KMS-11 (cell line): Measurements from ENCODE around the gene ZNRF3.

Experiments
- H2AFZ ChIP-seq: fragments of 200-600 bp; sonication (generic); 2 replicates; pipeline ENCODE4 v1.6.1; 2016; ENCODE audit warnings: antibody characterized with exemption, mixed run types, low read depth
- H3K27ac ChIP-seq: fragments of 200-600 bp; sonication (generic); 2 replicates; pipeline ENCODE4 v1.6.1; 2016; ENCODE audit warnings: mild to moderate bottlenecking, mixed run types
- H3K27me3 ChIP-seq: fragments of 200-600 bp; sonication (generic); 2 replicates; pipeline ENCODE4 v1.6.1; 2017; ENCODE audit warnings: mild to moderate bottlenecking, low read depth, mixed run types, moderate library complexity; ENCODE audit not compliant: insufficient read depth
- H3K36me3 ChIP-seq: fragments of 200-600 bp; sonication (generic); 2 replicates; pipeline ENCODE4 v1.6.1; 2017; ENCODE audit warnings: mild to moderate bottlenecking, mixed run types; ENCODE audit not compliant: insufficient read depth
- H3K4me1 ChIP-seq: fragments of 200-600 bp; sonication (generic); 2 replicates; pipeline ENCODE4 v1.6.1; 2016; ENCODE audit warnings: mild to moderate bottlenecking, low read depth, mixed run types; ENCODE audit not compliant: poor library complexity, severe bottlenecking
- H3K4me2 ChIP-seq: fragments of 200-600 bp; sonication (generic); 2 replicates; pipeline ENCODE4 v1.7.0; 2016; ENCODE audit warnings: mild to moderate bottlenecking, mixed run types
- H3K4me3 ChIP-seq: fragments of 200-600 bp; sonication (generic); IDR thresholded peaks from 2 replicates; pipeline ENCODE4 v1.6.1; 2017; ENCODE audit warnings: low read depth, low read length, mixed read lengths; ENCODE audit not compliant: insufficient read depth
- H3K79me2 ChIP-seq: fragments of 200-600 bp; sonication (generic); 2 replicates; pipeline ENCODE4 v1.6.1; 2016; ENCODE audit warnings: low read depth, mixed run types; ENCODE audit not compliant: insufficient read depth
- H3K9ac ChIP-seq: fragments of 200-600 bp; sonication (generic); 2 replicates; pipeline ENCODE4 v1.6.1; 2016; ENCODE audit warnings: mild to moderate bottlenecking, mixed run types
- H4K20me1 ChIP-seq: fragments of 200-600 bp; sonication (generic); 2 replicates; pipeline ENCODE4 v1.6.1; 2016; ENCODE audit warnings: mild to moderate bottlenecking, mixed run types; ENCODE audit not compliant: insufficient read depth
- CTCF ChIP-seq: fragments of 200-600 bp; sonication (generic); conservative IDR thresholded peaks from 2 replicates; pipeline ENCODE4 v1.6.1; 2017; ENCODE audit warnings: low read depth, mild to moderate bottlenecking, antibody characterized with exemption, low read length, moderate library complexity, mixed read lengths

The ZNRF3 gene

GRCh38 chr22:29093501-29094300 lies 210.3 kb downstream of the ZNRF3 start:
- Histone ChIP-seq H2AFZ (no peak overlapping the region), H3K4me2 (no peak overlapping the region), H3K79me2 (no peaks in the 10 kb centered on the region), H3K4me1 (no peaks in the 10 kb centered on the region), H4K20me1 (no peaks in the 10 kb centered on the region), H3K4me3 (no peak overlapping the region), H3K36me3 (no peaks in the 10 kb centered on the region), H3K27me3 (no peaks in the 10 kb centered on the region), H3K9ac (no peak overlapping the region), H3K27ac (no peak overlapping the region)
- TF ChIP-seq CTCF: no peak

- no peaks in the 10 kb centered on the region for H3K4me1 ChIP-seq
- H3K4me2 ChIP-seq: no peak overlapping the region
- TF ChIP-seq CTCF: no peak
These were observed 212.1 kb downstream of the ZNRF3 start for GRCh38 chr22:29095459-29095858.

DNA sequence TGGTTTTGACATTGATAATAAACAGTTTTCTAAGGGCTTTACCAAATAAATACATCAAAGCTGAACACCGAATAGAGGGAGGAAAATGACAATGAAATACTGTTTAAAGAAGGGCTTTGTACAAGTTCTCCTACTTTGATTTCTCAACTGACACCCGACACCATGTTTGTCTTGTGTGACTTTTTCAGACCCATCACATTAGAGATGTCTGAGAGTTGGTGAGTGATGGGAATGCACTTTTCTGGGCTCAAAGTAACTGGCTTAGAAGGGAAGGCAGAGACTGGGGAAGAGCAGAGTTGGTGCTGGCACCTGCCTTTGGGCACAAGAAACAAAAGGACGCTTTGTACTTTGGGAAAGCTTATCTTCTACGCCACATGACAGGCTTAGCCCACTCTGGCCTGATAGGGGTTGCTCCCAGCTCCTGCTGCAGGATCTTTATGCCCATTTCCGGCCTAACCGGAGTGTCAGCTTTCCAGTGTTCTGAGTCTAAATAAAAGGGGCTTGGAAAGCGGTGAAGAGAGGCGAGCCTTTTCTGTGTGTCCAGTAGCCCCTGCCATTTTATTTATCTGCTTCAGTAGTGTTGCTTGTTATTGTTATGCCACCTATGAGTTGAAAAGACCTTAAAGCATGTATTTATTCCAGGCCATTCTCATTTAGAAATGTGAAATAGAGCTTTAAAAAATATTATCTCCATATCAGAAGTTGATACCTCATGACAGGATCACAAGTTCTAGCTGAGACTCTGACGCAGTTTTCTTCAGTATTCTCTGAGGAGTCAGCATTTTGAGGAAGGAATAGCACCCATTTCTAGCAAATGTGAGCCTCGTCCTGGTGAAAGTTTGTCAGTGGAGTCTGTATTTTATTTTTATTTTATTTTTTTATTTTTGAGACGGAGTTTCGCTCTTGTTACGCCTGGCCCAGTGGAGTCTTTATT lies 213.6 kb downstream of the ZNRF3 start:
- Histone ChIP-seq H3K9ac (no peak overlapping the region), H3K79me2 (no peaks in the 10 kb centered on the region), H3K36me3 (no peaks in the 10 kb centered on the region), H3K4me1 (no peaks in the 10 kb centered on the region), H4K20me1 (no peaks in the 10 kb centered on the region), H3K27me3 (no peaks in the 10 kb centered on the region), H3K4me3 (no peak overlapping the region), H3K27ac (no peak overlapping the region), H3K4me2 (no peak overlapping the region), H2AFZ (no peak overlapping the region)
- no peak for TF ChIP-seq CTCF

More at GRCh38 chr22:29095459-29095858, 212.1 kb downstream of the ZNRF3 start:
- Histone ChIP-seq H4K20me1 (no peaks in the 10 kb centered on the region), H3K9ac (no peak overlapping the region), H3K79me2 (no peaks in the 10 kb centered on the region), H3K4me3 (no peak overlapping the region), H3K27me3 (no peaks in the 10 kb centered on the region), H3K36me3 (no peaks in the 10 kb centered on the region), H2AFZ (no peak overlapping the region), H3K27ac (no peak overlapping the region)

GRCh38 chr22:29098296-29098695 lies 214.9 kb downstream of the ZNRF3 start:
- Histone ChIP-seq H2AFZ (no peak overlapping the region), H3K4me3 (no peak overlapping the region), H3K36me3 (no peaks in the 10 kb centered on the region), H3K9ac (no peak overlapping the region), H3K27me3 (no peaks in the 10 kb centered on the region), H3K79me2 (no peaks in the 10 kb centered on the region), H4K20me1 (no peaks in the 10 kb centered on the region), H3K4me2 (no peak overlapping the region), H3K27ac (no peak overlapping the region), H3K4me1 (no peaks in the 10 kb centered on the region)
- TF ChIP-seq CTCF: no peak
